ENCODE data around the gene MGAT3. TPM values are rescaled to one million over a fixed set of nuclear protein-coding genes. Genes with fewer than 3 reads are reported as not detected.

MGAT3 gene
- total RNA-seq, 1 experiment from 2014 or later = 0.57 TPM

GRCh38 chr22:39437791-39438704 is 18.8 kb upstream of the MGAT3 start:
- intact Hi-C loops (cut with micrococcal nuclease; ENCODE audit: unreplicated experiment) = no loop called here
- Histone ChIP-seq H3K4me3 (ENCODE audit: low read depth in 2 of 2, low read length in 2 of 2) (peak overlapping the region in 1 of 2 experiments; percentile 30; a peak in 2 of 4 replicates), H3K4me1 (ENCODE audit: control insufficient read depth, insufficient read depth, low read length) (peaks cover 12% of the 10 kb centered on the region), H3K27ac (ENCODE audit: low read length) (peak overlapping the region; percentile 51; the same call in 1 of the 2 replicates), H3K9me3 (ENCODE audit: control insufficient read depth, insufficient read depth, low read depth, low read length) (no peaks in the 10 kb centered on the region), H3K27me3 (ENCODE audit: control insufficient read depth, insufficient read depth, low read length) (no peaks in the 10 kb centered on the region), H3K36me3 (ENCODE audit: control insufficient read depth, insufficient read depth, low read length) (no peaks in the 10 kb centered on the region)
- TF ChIP-seq SIN3A (IDR thresholded peaks at IDR 0.05; ENCODE audit: borderline replicate concordance, insufficient read depth, low read depth, low read length) (no peak), REST (IDR thresholded peaks at IDR 0.05; ENCODE audit: insufficient read depth in 1 of 2, low read depth in 2 of 2, low read length in 1 of 2) (no peak), CTCF (IDR thresholded peaks at IDR 0.05) (no peak), POLR2AphosphoS5 (IDR thresholded peaks at IDR 0.05; ENCODE audit: low read depth, low read length) (no peak), TCF7L2 (IDR thresholded peaks at IDR 0.05; ENCODE audit: low read depth, low read length) (no peak)
- POLR2A ChIA-PET = no interaction called here
- in situ Hi-C loops (cut with HindIII; ENCODE audit: low pct_unique_long_range_greater_than_20kb, low sequenced_read_pairs) = no loop called here
- no peak for DNase-seq (ENCODE audit: low read depth, low spot score)
- no TSS peak for BruUV-seq (replicated peaks)
- CTCF ChIA-PET = interaction anchor here (0.5 kb wide), 1 partner anchor 861 kb away, joined by 3 read pairs; no protein-coding TSS in a partner anchor
- no peak for ATAC-seq

GRCh38 chr22:39439170-39439569 is 17.6 kb upstream of the MGAT3 start:
- H3K27me3 ChIP-seq (ENCODE audit: control insufficient read depth, insufficient read depth, low read length) = no peaks in the 10 kb centered on the region
- H3K4me3 ChIP-seq (ENCODE audit: low read depth in 2 of 2, low read length in 2 of 2) = no peak overlapping the region
- CTCF ChIA-PET = no interaction called here
- POLR2A ChIA-PET = no interaction called here
- H3K9me3 ChIP-seq (ENCODE audit: control insufficient read depth, insufficient read depth, low read depth, low read length) = no peaks in the 10 kb centered on the region
- in situ Hi-C loops (cut with HindIII; ENCODE audit: low pct_unique_long_range_greater_than_20kb, low sequenced_read_pairs) = no loop called here
- ATAC-seq (no peak), DNase-seq (ENCODE audit: low read depth, low spot score) (peak; percentile 12)
- no peaks in the 10 kb centered on the region for H3K36me3 ChIP-seq (ENCODE audit: control insufficient read depth, insufficient read depth, low read length)
- no TSS peak for BruUV-seq (replicated peaks)
- no peak overlapping the region for H3K27ac ChIP-seq (ENCODE audit: low read length)
- peaks cover 12% of the 10 kb centered on the region for H3K4me1 ChIP-seq (ENCODE audit: control insufficient read depth, insufficient read depth, low read length)
- intact Hi-C loops (cut with micrococcal nuclease; ENCODE audit: unreplicated experiment) = no loop called here
- TF ChIP-seq SIN3A (IDR thresholded peaks at IDR 0.05; ENCODE audit: borderline replicate concordance, insufficient read depth, low read depth, low read length) = no peak
- no peak for TF ChIP-seq REST (IDR thresholded peaks at IDR 0.05; ENCODE audit: insufficient read depth in 1 of 2, low read depth in 2 of 2, low read length in 1 of 2)
- TF ChIP-seq POLR2AphosphoS5 (IDR thresholded peaks at IDR 0.05; ENCODE audit: low read depth, low read length) = no peak
- no peak for TF ChIP-seq TCF7L2 (IDR thresholded peaks at IDR 0.05; ENCODE audit: low read depth, low read length)
